Activated CD8-positive, alpha-beta T cell treated with anti-CD3 and anti-CD28 coated beads for 36 hours (primary cell): ENCODE data around the gene NEURL4. TPM values are rescaled to one million over a fixed set of nuclear protein-coding genes. Genes with fewer than 3 reads are reported as not detected.

ENCODE experiments used
- ATAC-seq: fragments of 200-7000 bp; cut with Tn5 transposase; one replicate; pipeline ENCODE4 v1.10.0; 2021; ENCODE audit warnings: mild to moderate bottlenecking, moderate library complexity
- CTCF ChIA-PET: fragments of 350-600 bp; sonication (Branson Sonifier 250); formaldehyde crosslinking; loops from one replicate; lab custom pipeline; 2021; ENCODE audit warnings: antibody characterized with exemption; lab: Charles Lee
- POLR2A ChIA-PET: fragments of 350-600 bp; sonication (Branson Sonifier 250); formaldehyde crosslinking; loops from one replicate; lab custom pipeline; 2021; ENCODE audit warnings: antibody characterized with exemption; lab: Charles Lee
- DNase-seq: peaks from one replicate; pipeline ENCODE4 v3.0.0-alpha.2; 2020
- H3K27ac Mint-ChIP-seq: one replicate; pipeline ENCODE4 v1.8.0; 2021; ENCODE audit warnings: mild to moderate bottlenecking, mixed read lengths
- H3K27me3 Mint-ChIP-seq: one replicate; pipeline ENCODE4 v1.8.0; 2021; ENCODE audit warnings: mixed read lengths
- H3K36me3 Mint-ChIP-seq: one replicate; pipeline ENCODE4 v1.8.0; 2021; ENCODE audit warnings: low read depth, mixed read lengths
- H3K4me1 Mint-ChIP-seq: one replicate; pipeline ENCODE4 v1.8.0; 2021; ENCODE audit warnings: low read depth, mixed read lengths
- H3K4me3 Mint-ChIP-seq: one replicate; pipeline ENCODE4 v1.8.0; 2021; ENCODE audit warnings: mild to moderate bottlenecking, moderate library complexity, mixed read lengths
- H3K9me3 Mint-ChIP-seq: one replicate; pipeline ENCODE4 v1.8.0; 2021; ENCODE audit warnings: mixed read lengths
- CTCF ChIP-seq: fragments of 200-600 bp; IDR thresholded peaks from one replicate; pipeline ENCODE4 v1.8.0; 2022; ENCODE audit warnings: antibody characterized with exemption, mild to moderate bottlenecking
- intact Hi-C: fragments of 100-400 bp; cut with micrococcal nuclease; formaldehyde crosslinking; loops from one replicate; pipeline ENCODE4 v1.10.0; 2022
- total RNA-seq, 2 experiments: library from RNA; stranded (reverse); gene quantifications; one replicate each; pipeline ENCODE4 v1.2.3, GENCODE V29; 2021

Gene NEURL4
- total RNA-seq, 2 experiments from 2014 or later, result 36.2 to 40.4 TPM

- H3K9me3 Mint-ChIP-seq, result no peaks in the 10 kb centered on the region
- intact Hi-C loops, result no loop called here
Measured at GRCh38 chr17:7327501-7327900, 1.6 kb downstream of the NEURL4 start.

GRCh38 chr17:7327056-7327455, 2.1 kb downstream of the NEURL4 start:
- POLR2A ChIA-PET, result interaction anchor here (10.5 kb wide), 1 partner anchor 15 kb away, joined by 150 read pairs; the partner anchor contains the start of gene GPS2
- no peak for ATAC-seq
- H3K4me3 Mint-ChIP-seq, result no peak overlapping the region

More at GRCh38 chr17:7327501-7327900, 1.6 kb downstream of the NEURL4 start:
- no peaks in the 10 kb centered on the region for H3K27me3 Mint-ChIP-seq
- peaks cover 14% of the 10 kb centered on the region for H3K36me3 Mint-ChIP-seq
- TF ChIP-seq CTCF, result no peak
- H3K27ac Mint-ChIP-seq, result peak overlapping the region; percentile 36
- DNase-seq (no peak), ATAC-seq (no peak)
- H3K4me1 Mint-ChIP-seq, result peaks cover 42% of the 10 kb centered on the region
- CTCF ChIA-PET, result interaction anchor here (1.0 to 6.5 kb wide), 5 partner anchors 9 to 17 kb away, joined by 3 to 60 read pairs (median 7); partner anchors contain the start of gene ACAP1
- POLR2A ChIA-PET, result interaction anchor here (10.5 kb wide), 1 partner anchor 15 kb away, joined by 150 read pairs; the partner anchor contains the start of gene GPS2
- peak overlapping the region; percentile 38 for H3K4me3 Mint-ChIP-seq

GRCh38 chr17:7326186-7326585, 2.9 kb downstream of the NEURL4 start:
- H3K27me3 Mint-ChIP-seq, result no peaks in the 10 kb centered on the region
- no peak for TF ChIP-seq CTCF
- peaks cover 22% of the 10 kb centered on the region for H3K36me3 Mint-ChIP-seq
- H3K4me3 Mint-ChIP-seq, result no peak overlapping the region
- H3K9me3 Mint-ChIP-seq, result no peaks in the 10 kb centered on the region
- no peak overlapping the region for H3K27ac Mint-ChIP-seq
- no peak for ATAC-seq
- CTCF ChIA-PET, result interaction anchor here (2.7 to 6.5 kb wide), 3 partner anchors 10 to 18 kb away, joined by 7 to 60 read pairs (median 50); partner anchors contain the start of gene ACAP1
- intact Hi-C loops, result no loop called here
- POLR2A ChIA-PET, result interaction anchor here (2.9 to 10.5 kb wide), 2 partner anchors 14 to 16 kb away, joined by 10 to 150 read pairs; partner anchors contain the start of gene GPS2
- peaks cover 36% of the 10 kb centered on the region for H3K4me1 Mint-ChIP-seq
- DNase-seq, result no peak

More at GRCh38 chr17:7327056-7327455, 2.1 kb downstream of the NEURL4 start:
- Mint-ChIP-seq H3K27me3 (no peaks in the 10 kb centered on the region), H3K4me1 (peaks cover 37% of the 10 kb centered on the region), H3K36me3 (peaks cover 14% of the 10 kb centered on the region), H3K9me3 (no peaks in the 10 kb centered on the region), H3K27ac (no peak overlapping the region)
- CTCF ChIA-PET, result interaction anchor here (1.0 to 6.5 kb wide), 5 partner anchors 9 to 17 kb away, joined by 3 to 60 read pairs (median 7); partner anchors contain the start of gene ACAP1
- no peak for TF ChIP-seq CTCF
- intact Hi-C loops, result no loop called here
- DNase-seq, result no peak

GRCh38 chr17:7325031-7325528, 4.1 kb downstream of the NEURL4 start:
- Mint-ChIP-seq H3K4me3 (no peak overlapping the region), H3K36me3 (peaks cover 26% of the 10 kb centered on the region), H3K27me3 (no peaks in the 10 kb centered on the region), H3K27ac (no peak overlapping the region), H3K4me1 (peaks cover 29% of the 10 kb centered on the region), H3K9me3 (no peaks in the 10 kb centered on the region)
- DNase-seq (no peak), ATAC-seq (no peak)
- no peak for TF ChIP-seq CTCF
- ChIA-PET CTCF (interaction anchor here (0.6 to 6.5 kb wide), 14 partner anchors 9 to 290 kb away, joined by 3 to 60 read pairs (median 4); partner anchors contain the start of genes ACAP1, FXR2, GPS2 and TMEM95), POLR2A (interaction anchor here (1.0 to 10.5 kb wide), 3 partner anchors 10 to 18 kb away, joined by 5 to 150 read pairs (median 10); partner anchors contain the start of gene GPS2)
- intact Hi-C loops, result no loop called here

GRCh38 chr17:7324438-7324779, 4.7 kb downstream of the NEURL4 start:
- Mint-ChIP-seq H3K4me3 (no peak overlapping the region), H3K27ac (no peak overlapping the region), H3K27me3 (no peaks in the 10 kb centered on the region), H3K4me1 (peaks cover 29% of the 10 kb centered on the region), H3K36me3 (peaks cover 26% of the 10 kb centered on the region), H3K9me3 (no peaks in the 10 kb centered on the region)
- ChIA-PET CTCF (interaction anchor here (0.6 to 6.5 kb wide), 13 partner anchors 9 to 291 kb away, joined by 3 to 60 read pairs (median 4); partner anchors contain the start of genes ACAP1, FXR2, GPS2 and TMEM95), POLR2A (interaction anchor here (1.0 to 10.5 kb wide), 3 partner anchors 11 to 18 kb away, joined by 5 to 150 read pairs (median 10); partner anchors contain the start of gene GPS2)
- intact Hi-C loops, result no loop called here
- ATAC-seq (no peak), DNase-seq (no peak)
- peak; percentile 27 for TF ChIP-seq CTCF
